Measurements from ENCODE around the gene KRTAP5-9.
"Not testable (repeated sequence)": the region's sequence is repeated elsewhere in the genome, so short reads cannot be mapped to it uniquely, and the experiment has no call there.

The KRTAP5-9 gene

GRCh38 chr11:71548120-71548519, at the start of gene KRTAP5-9:
Gene KRTAP5-9 (plus strand): TSS chr11:71548420. CDS start chr11:71548658, 238 bp downstream.
- no peak for DNase-seq (ENCODE audit: low read depth, low spot score)

- DNase-seq (ENCODE audit: low read depth, low spot score): no peak
Measured at GRCh38 chr11:71499125-71499524, 49.1 kb upstream of the KRTAP5-9 start.

GRCh38 chr11:71499546-71499945, 48.7 kb upstream of the KRTAP5-9 start:
- DNase-seq (ENCODE audit: low read depth, low spot score): no peak

- DNase-seq (ENCODE audit: low read depth, low spot score): no peak
Measured at GRCh38 chr11:71500601-71501021, 47.6 kb upstream of the KRTAP5-9 start.

GRCh38 chr11:71501071-71501985, 46.9 kb upstream of the KRTAP5-9 start:
- DNase-seq (ENCODE audit: low read depth, low spot score): no peak

- DNase-seq (ENCODE audit: low read depth, low spot score): no peak
Measured at GRCh38 chr11:71502026-71502425, 46.2 kb upstream of the KRTAP5-9 start.

- no peak for DNase-seq (ENCODE audit: low read depth, low spot score)
Measured at GRCh38 chr11:71502871-71503435, 45.3 kb upstream of the KRTAP5-9 start.

- no peak for DNase-seq (ENCODE audit: low read depth, low spot score)
Measured at GRCh38 chr11:71504531-71504930, 43.7 kb upstream of the KRTAP5-9 start.

GRCh38 chr11:71505001-71505400, 43.2 kb upstream of the KRTAP5-9 start:
- no peak for DNase-seq (ENCODE audit: low read depth, low spot score)

GRCh38 chr11:71505781-71506180, 42.4 kb upstream of the KRTAP5-9 start:
- no peak for DNase-seq (ENCODE audit: low read depth, low spot score)

- no peak for DNase-seq (ENCODE audit: low read depth, low spot score)
Measured at GRCh38 chr11:71507102-71507501, 41.1 kb upstream of the KRTAP5-9 start.

GRCh38 chr11:71518506-71519471, 29.4 kb upstream of the KRTAP5-9 start:
- no peak for DNase-seq (ENCODE audit: low read depth, low spot score)

- DNase-seq (ENCODE audit: low read depth, low spot score): no peak
Measured at GRCh38 chr11:71519546-71519945, 28.7 kb upstream of the KRTAP5-9 start.

- DNase-seq (ENCODE audit: low read depth, low spot score): no peak
Measured at GRCh38 chr11:71525188-71525937, 22.9 kb upstream of the KRTAP5-9 start.

- no peak for DNase-seq (ENCODE audit: low read depth, low spot score)
Measured at GRCh38 chr11:71525938-71526495, 22.2 kb upstream of the KRTAP5-9 start.

- DNase-seq (ENCODE audit: low read depth, low spot score): not testable (repeated sequence)
Measured at GRCh38 chr11:71526796-71527575, 21.2 kb upstream of the KRTAP5-9 start, which contains the start of gene KRTAP5-7. Gene KRTAP5-7 (plus strand): TSS chr11:71527267. CDS start chr11:71527301, 34 bp downstream.

- DNase-seq (ENCODE audit: low read depth, low spot score): no peak
Measured at GRCh38 chr11:71527576-71528210, 20.5 kb upstream of the KRTAP5-9 start.

- DNase-seq (ENCODE audit: low read depth, low spot score): no peak
Measured at GRCh38 chr11:71530602-71531001, 17.6 kb upstream of the KRTAP5-9 start.

GRCh38 chr11:71532036-71532610, 16.1 kb upstream of the KRTAP5-9 start:
- no peak for DNase-seq (ENCODE audit: low read depth, low spot score)

Data from astrocyte of the hippocampus (primary cell).